Activated naive CD8-positive, alpha-beta T cell treated with anti-CD3 and anti-CD28 coated beads, Interleukin-2, amount 50 U/mL, for 24 hours (primary cell): ENCODE data around the gene TANC1.
"Not testable (repeated sequence)": the region's sequence is repeated elsewhere in the genome, so short reads cannot be mapped to it uniquely, and the experiment has no call there.

Source experiments
- ATAC-seq: fragments of 150-1000 bp; cut with Tn5 transposase; one replicate; pipeline ENCODE4 v1.10.0; 2021
- DNase-seq: peaks from one replicate; pipeline ENCODE4 v3.0.0; 2021
- H3K27ac Mint-ChIP-seq: one replicate; pipeline ENCODE4 v1.8.0; 2021; ENCODE audit warnings: mild to moderate bottlenecking, mixed read lengths
- H3K27me3 Mint-ChIP-seq: one replicate; pipeline ENCODE4 v1.8.0; 2021; ENCODE audit warnings: mixed read lengths
- H3K36me3 Mint-ChIP-seq: one replicate; pipeline ENCODE4 v1.8.0; 2021; ENCODE audit warnings: low read depth, mixed read lengths
- H3K4me1 Mint-ChIP-seq: one replicate; pipeline ENCODE4 v1.8.0; 2021; ENCODE audit warnings: mixed read lengths
- H3K4me3 Mint-ChIP-seq: one replicate; pipeline ENCODE4 v1.8.0; 2021; ENCODE audit warnings: mild to moderate bottlenecking, moderate library complexity, mixed read lengths
- H3K9me3 Mint-ChIP-seq: one replicate; pipeline ENCODE4 v1.8.0; 2021; ENCODE audit warnings: mixed read lengths

Gene TANC1

GRCh38 chr2:159015823-159016222, 47.4 kb downstream of the TANC1 start:
- Mint-ChIP-seq H3K9me3 (peaks cover 29% of the 10 kb centered on the region), H3K4me1 (peaks cover under 1% of the 10 kb centered on the region), H3K36me3 (peaks cover 9% of the 10 kb centered on the region), H3K4me3 (no peak overlapping the region), H3K27ac (no peak overlapping the region), H3K27me3 (peaks cover 4% of the 10 kb centered on the region)
- no peak for ATAC-seq
- no peak for DNase-seq

GRCh38 chr2:159017837-159018236, 49.4 kb downstream of the TANC1 start:
- H3K27ac Mint-ChIP-seq: no peak overlapping the region
- DNase-seq: no peak
- H3K27me3 Mint-ChIP-seq: peaks cover 4% of the 10 kb centered on the region
- H3K36me3 Mint-ChIP-seq: peaks cover 9% of the 10 kb centered on the region
- H3K4me1 Mint-ChIP-seq: no peaks in the 10 kb centered on the region
- no peak overlapping the region for H3K4me3 Mint-ChIP-seq
- no peak for ATAC-seq
- H3K9me3 Mint-ChIP-seq: peaks cover 29% of the 10 kb centered on the region

GRCh38 chr2:159019021-159019420, 50.6 kb downstream of the TANC1 start:
- peaks cover 2% of the 10 kb centered on the region for H3K27me3 Mint-ChIP-seq
- no peak overlapping the region for H3K27ac Mint-ChIP-seq
- H3K4me1 Mint-ChIP-seq: no peaks in the 10 kb centered on the region
- no peak for ATAC-seq
- H3K9me3 Mint-ChIP-seq: peaks cover 26% of the 10 kb centered on the region
- peaks cover 8% of the 10 kb centered on the region for H3K36me3 Mint-ChIP-seq
- DNase-seq: no peak
- no peak overlapping the region for H3K4me3 Mint-ChIP-seq

- Mint-ChIP-seq H3K27me3 (no peaks in the 10 kb centered on the region), H3K9me3 (peaks cover 4% of the 10 kb centered on the region), H3K36me3 (no peaks in the 10 kb centered on the region), H3K4me1 (no peaks in the 10 kb centered on the region), H3K27ac (no peak overlapping the region), H3K4me3 (no peak overlapping the region)
- DNase-seq: no peak
- ATAC-seq: no peak
Measured at GRCh38 chr2:159022019-159022418, 53.6 kb downstream of the TANC1 start.

GRCh38 chr2:159026170-159026569, 57.7 kb downstream of the TANC1 start:
- Mint-ChIP-seq H3K27ac (no peak overlapping the region), H3K36me3 (no peaks in the 10 kb centered on the region), H3K4me3 (no peak overlapping the region), H3K9me3 (no peaks in the 10 kb centered on the region), H3K27me3 (no peaks in the 10 kb centered on the region), H3K4me1 (no peaks in the 10 kb centered on the region)
- ATAC-seq: no peak
- no peak for DNase-seq

GRCh38 chr2:159028776-159029175, 60.3 kb downstream of the TANC1 start:
- H3K27ac Mint-ChIP-seq: no peak overlapping the region
- H3K4me3 Mint-ChIP-seq: no peak overlapping the region
- DNase-seq (no peak), ATAC-seq (no peak)
- no peaks in the 10 kb centered on the region for H3K9me3 Mint-ChIP-seq
- no peaks in the 10 kb centered on the region for H3K36me3 Mint-ChIP-seq
- no peaks in the 10 kb centered on the region for H3K27me3 Mint-ChIP-seq
- H3K4me1 Mint-ChIP-seq: no peaks in the 10 kb centered on the region

GRCh38 chr2:159029936-159030335, 61.5 kb downstream of the TANC1 start:
- Mint-ChIP-seq H3K36me3 (no peaks in the 10 kb centered on the region), H3K4me3 (no peak overlapping the region), H3K9me3 (no peaks in the 10 kb centered on the region), H3K4me1 (no peaks in the 10 kb centered on the region), H3K27me3 (no peaks in the 10 kb centered on the region), H3K27ac (no peak overlapping the region)
- DNase-seq (no peak), ATAC-seq (no peak)

- no peaks in the 10 kb centered on the region for H3K9me3 Mint-ChIP-seq
- ATAC-seq (no peak), DNase-seq (no peak)
- H3K4me1 Mint-ChIP-seq: no peaks in the 10 kb centered on the region
- H3K4me3 Mint-ChIP-seq: no peak overlapping the region
- H3K36me3 Mint-ChIP-seq: no peaks in the 10 kb centered on the region
- no peak overlapping the region for H3K27ac Mint-ChIP-seq
- H3K27me3 Mint-ChIP-seq: no peaks in the 10 kb centered on the region
Measured at GRCh38 chr2:159030674-159031380, 62.4 kb downstream of the TANC1 start.

GRCh38 chr2:159032146-159032545, 63.7 kb downstream of the TANC1 start:
- Mint-ChIP-seq H3K27me3 (no peaks in the 10 kb centered on the region), H3K9me3 (no peaks in the 10 kb centered on the region), H3K4me1 (no peaks in the 10 kb centered on the region), H3K4me3 (no peak overlapping the region), H3K27ac (no peak overlapping the region), H3K36me3 (no peaks in the 10 kb centered on the region)
- ATAC-seq (no peak), DNase-seq (no peak)

GRCh38 chr2:159032580-159032979, 64.1 kb downstream of the TANC1 start:
- no peak for ATAC-seq
- H3K9me3 Mint-ChIP-seq: no peaks in the 10 kb centered on the region
- no peak for DNase-seq
- no peaks in the 10 kb centered on the region for H3K27me3 Mint-ChIP-seq
- no peak overlapping the region for H3K4me3 Mint-ChIP-seq
- no peak overlapping the region for H3K27ac Mint-ChIP-seq
- no peaks in the 10 kb centered on the region for H3K36me3 Mint-ChIP-seq
- H3K4me1 Mint-ChIP-seq: no peaks in the 10 kb centered on the region

- Mint-ChIP-seq H3K36me3 (no peaks in the 10 kb centered on the region), H3K27ac (no peak overlapping the region), H3K9me3 (no peaks in the 10 kb centered on the region), H3K27me3 (peaks cover 4% of the 10 kb centered on the region), H3K4me3 (no peak overlapping the region), H3K4me1 (no peaks in the 10 kb centered on the region)
- no peak for DNase-seq
- no peak for ATAC-seq
Measured at GRCh38 chr2:159034713-159035112, 66.3 kb downstream of the TANC1 start.

- H3K36me3 Mint-ChIP-seq: no peaks in the 10 kb centered on the region
- DNase-seq (no peak), ATAC-seq (no peak)
- no peak overlapping the region for H3K4me3 Mint-ChIP-seq
- H3K9me3 Mint-ChIP-seq: no peaks in the 10 kb centered on the region
- peaks cover 5% of the 10 kb centered on the region for H3K27me3 Mint-ChIP-seq
- H3K4me1 Mint-ChIP-seq: no peaks in the 10 kb centered on the region
- no peak overlapping the region for H3K27ac Mint-ChIP-seq
Measured at GRCh38 chr2:159035790-159036411, 67.5 kb downstream of the TANC1 start.

- H3K27ac Mint-ChIP-seq, H3K27me3 Mint-ChIP-seq, H3K4me3 Mint-ChIP-seq, ATAC-seq, DNase-seq, H3K4me1 Mint-ChIP-seq, H3K9me3 Mint-ChIP-seq, H3K36me3 Mint-ChIP-seq: not testable (repeated sequence)
Measured at GRCh38 chr2:159036461-159036860, 68.0 kb downstream of the TANC1 start.

- not testable (repeated sequence) for ATAC-seq, H3K36me3 Mint-ChIP-seq, H3K9me3 Mint-ChIP-seq, H3K4me3 Mint-ChIP-seq, H3K27ac Mint-ChIP-seq, H3K4me1 Mint-ChIP-seq, H3K27me3 Mint-ChIP-seq, DNase-seq
Measured at GRCh38 chr2:159041328-159041727, 72.9 kb downstream of the TANC1 start.

GRCh38 chr2:159042115-159042850, 73.8 kb downstream of the TANC1 start:
- Mint-ChIP-seq H3K9me3 (no peaks in the 10 kb centered on the region), H3K4me1 (no peaks in the 10 kb centered on the region), H3K36me3 (no peaks in the 10 kb centered on the region), H3K4me3 (no peak overlapping the region), H3K27ac (no peak overlapping the region), H3K27me3 (peaks cover 5% of the 10 kb centered on the region)
- ATAC-seq (no peak), DNase-seq (no peak)
